GM18861 (cell line): ENCODE results near the gene F7.

ENCODE experiments used
- ATAC-seq: cut with Tn5 transposase; IDR thresholded peaks from one replicate; pipeline ENCODE4 v1.9.1; 2021; ENCODE audit not compliant: unreplicated experiment

F7 gene

GRCh38 chr13:113166681-113167080 lies 61.1 kb downstream of the F7 start:
- ATAC-seq, result no peak

DNA sequence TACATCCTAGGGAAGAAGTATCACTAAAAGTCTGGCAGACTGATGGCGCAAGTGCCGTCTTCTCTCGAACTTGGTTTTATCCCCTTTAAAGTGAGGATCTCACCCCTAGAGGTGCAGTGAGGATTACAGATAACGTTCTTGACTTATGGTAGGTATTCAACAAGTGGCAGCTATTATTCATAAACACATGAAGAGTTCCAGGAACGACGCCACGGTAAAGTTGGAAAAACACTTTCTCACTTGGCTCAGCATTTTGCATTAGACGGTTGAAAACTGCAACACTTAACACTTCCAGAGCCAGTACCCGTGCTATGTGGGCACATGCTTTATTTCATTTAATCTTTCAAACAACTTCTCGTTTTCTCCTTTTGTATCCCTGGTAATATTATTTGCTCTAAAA lies 61.6 kb downstream of the F7 start:
- ATAC-seq, result no peak

GRCh38 chr13:113167575-113167974 lies 62.0 kb downstream of the F7 start:
- ATAC-seq, result no peak

- no peak for ATAC-seq
Observed at GRCh38 chr13:113168211-113168610, 62.6 kb downstream of the F7 start.

GRCh38 chr13:113169277-113170272 lies 64.0 kb downstream of the F7 start:
- no peak for ATAC-seq
